GM12865 (cell line): Measurements from ENCODE around the gene BCL7C.

ENCODE experiments used
- DNase-seq: peaks from one replicate; pipeline ENCODE4 v3.0.0; 2010; ENCODE audit warnings: low read depth
- H3K4me3 ChIP-seq: 2 replicates; pipeline ENCODE4 v1.5.1; 2011; ENCODE audit warnings: mild to moderate bottlenecking, low read depth, low read length, control low read depth
- TF ChIP-seq, protein P1 (sequence below): IDR thresholded peaks from 2 replicates; pipeline ENCODE4 v1.5.1; 2011; ENCODE audit warnings: low read length, control low read depth, low read depth, inconsistent platforms; ENCODE audit not compliant: insufficient read depth; ENCODE audit errors: missing control alignments

BCL7C gene

DNA sequence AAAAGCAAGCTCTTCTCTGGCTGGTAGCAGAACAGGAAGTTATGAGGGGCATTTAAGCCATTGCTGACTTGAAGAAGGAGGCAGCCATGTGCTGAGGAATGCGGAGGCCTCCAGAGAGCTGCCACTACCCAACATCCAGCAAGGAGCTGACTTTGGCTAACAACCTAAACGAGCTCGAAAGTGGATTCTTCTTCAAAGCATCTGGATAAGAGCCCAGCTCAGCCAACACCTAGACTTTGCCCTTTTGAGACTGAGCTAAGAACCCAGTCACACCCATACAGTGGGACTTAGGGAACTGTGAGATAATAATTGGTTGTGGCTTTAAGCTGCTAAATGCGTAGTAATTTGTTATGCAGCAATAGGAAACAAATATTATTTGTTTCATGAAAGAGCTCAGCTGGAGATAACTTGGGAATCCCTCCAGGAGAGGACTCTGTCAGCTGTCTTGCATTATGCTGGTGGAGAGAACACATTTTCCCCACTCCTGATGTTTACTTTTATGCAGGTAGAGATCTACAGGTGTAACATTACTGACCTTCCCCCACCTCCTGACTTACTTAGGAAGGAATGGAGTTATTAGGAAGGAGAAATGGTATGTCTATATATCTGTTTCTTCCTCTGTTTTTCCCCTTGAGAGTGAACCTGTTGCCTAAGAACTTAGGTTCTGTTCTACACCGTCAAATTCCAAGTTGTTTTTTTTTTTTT is 54.2 kb downstream of the BCL7C start:
- no peak for DNase-seq
- TF ChIP-seq, protein P1, sequence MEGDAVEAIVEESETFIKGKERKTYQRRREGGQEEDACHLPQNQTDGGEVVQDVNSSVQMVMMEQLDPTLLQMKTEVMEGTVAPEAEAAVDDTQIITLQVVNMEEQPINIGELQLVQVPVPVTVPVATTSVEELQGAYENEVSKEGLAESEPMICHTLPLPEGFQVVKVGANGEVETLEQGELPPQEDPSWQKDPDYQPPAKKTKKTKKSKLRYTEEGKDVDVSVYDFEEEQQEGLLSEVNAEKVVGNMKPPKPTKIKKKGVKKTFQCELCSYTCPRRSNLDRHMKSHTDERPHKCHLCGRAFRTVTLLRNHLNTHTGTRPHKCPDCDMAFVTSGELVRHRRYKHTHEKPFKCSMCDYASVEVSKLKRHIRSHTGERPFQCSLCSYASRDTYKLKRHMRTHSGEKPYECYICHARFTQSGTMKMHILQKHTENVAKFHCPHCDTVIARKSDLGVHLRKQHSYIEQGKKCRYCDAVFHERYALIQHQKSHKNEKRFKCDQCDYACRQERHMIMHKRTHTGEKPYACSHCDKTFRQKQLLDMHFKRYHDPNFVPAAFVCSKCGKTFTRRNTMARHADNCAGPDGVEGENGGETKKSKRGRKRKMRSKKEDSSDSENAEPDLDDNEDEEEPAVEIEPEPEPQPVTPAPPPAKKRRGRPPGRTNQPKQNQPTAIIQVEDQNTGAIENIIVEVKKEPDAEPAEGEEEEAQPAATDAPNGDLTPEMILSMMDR, result no peak
- H3K4me3 ChIP-seq, result no peak overlapping the region

DNA sequence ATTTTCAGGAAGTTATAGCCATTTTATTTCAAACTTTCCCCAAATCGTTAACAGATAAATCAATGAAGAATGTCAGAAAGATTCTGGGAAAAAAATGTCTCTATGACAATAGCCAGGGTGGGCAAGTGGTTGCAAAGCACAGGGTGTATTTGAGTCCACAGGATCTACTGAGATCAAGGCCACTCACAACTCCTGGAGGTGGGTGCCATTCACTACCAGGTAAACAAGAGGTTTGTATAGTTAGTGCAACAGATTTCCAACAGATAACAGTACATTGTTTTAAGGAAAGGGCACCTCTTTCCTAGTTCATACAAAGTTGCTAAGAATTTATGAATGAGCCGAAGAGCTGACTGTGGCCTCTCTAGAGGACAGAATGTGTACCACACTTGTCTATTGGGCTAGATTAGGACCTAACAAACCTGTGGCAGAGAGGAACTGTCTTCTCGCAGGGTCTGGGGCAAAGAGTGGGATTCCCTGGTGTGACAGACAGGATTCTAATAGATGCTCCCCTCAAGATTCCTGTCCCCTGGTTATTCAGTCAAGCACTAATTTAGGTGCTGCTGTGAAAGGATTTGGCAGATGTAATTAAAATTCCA is 54.9 kb downstream of the BCL7C start:
- no peak for DNase-seq
- TF ChIP-seq, protein P1, result no peak
- no peak overlapping the region for H3K4me3 ChIP-seq

DNA sequence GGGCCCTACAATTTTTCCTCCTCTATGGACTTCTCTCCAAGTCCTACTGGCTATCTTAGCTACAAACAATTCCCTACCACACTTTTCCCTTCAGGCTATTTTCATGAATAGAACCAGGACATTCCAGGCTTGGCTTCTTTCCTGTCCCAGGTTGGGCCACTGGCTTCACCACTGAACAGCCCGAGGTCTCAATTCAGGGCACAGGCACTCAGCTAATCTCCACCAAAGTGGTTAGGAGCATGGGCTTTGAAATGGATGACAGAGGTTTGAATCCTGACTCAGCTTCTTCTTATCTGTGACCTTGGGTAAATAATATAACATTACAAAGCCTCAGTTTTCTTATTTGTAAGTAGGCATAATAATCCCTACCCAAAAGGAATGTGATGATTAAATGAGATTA is 56.0 kb downstream of the BCL7C start:
- TF ChIP-seq, protein P1, result no peak
- no peak for DNase-seq
- no peak overlapping the region for H3K4me3 ChIP-seq
